Upper lobe of left lung (tissue), 6 donors: ENCODE measurements around the gene PPID. TPM values are rescaled to one million over a fixed set of nuclear protein-coding genes. Genes with fewer than 3 reads are reported as not detected.
"Not testable (repeated sequence)": the region's sequence is repeated elsewhere in the genome, so short reads cannot be mapped to it uniquely, and the experiment has no call there.

Experiments
- ATAC-seq, 2 donors: fragments of 200-7000 bp; cut with Tn5 transposase; one replicate each; pipeline ENCODE4 v1.9.1; 2022; ENCODE audit warnings: mild to moderate bottlenecking in 2 of 2, moderate library complexity in 2 of 2; ENCODE audit not compliant: low FRiP score in 2 of 2
- DNase-seq, 2 donors: peaks; one replicate each; pipeline ENCODE4 v3.0.0-alpha.2; 2019 to 2020
- H3K27ac ChIP-seq, 4 donors: fragments of 200-600 bp; sonication (generic); one replicate each; pipeline ENCODE4 v1.5.1; 2016 to 2019
- H3K27me3 ChIP-seq, 4 donors: fragments of 200-600 bp; sonication (generic); one replicate each; pipeline ENCODE4 v1.5.1; 2017 to 2019
- H3K36me3 ChIP-seq, 4 donors: fragments of 200-600 bp; sonication (generic); one replicate each; pipeline ENCODE4 v1.5.1; 2016 to 2019
- H3K4me1 ChIP-seq, 4 donors: fragments of 200-600 bp; sonication (generic); one replicate each; pipeline ENCODE4 v1.5.1; 2018 to 2019
- H3K4me3 ChIP-seq, 4 donors: fragments of 200-600 bp; sonication (generic); one replicate each; pipeline ENCODE4 v1.5.1; 2017 to 2019; ENCODE audit warnings: mild to moderate bottlenecking in 2 of 4, moderate library complexity in 1 of 4
- H3K9me3 ChIP-seq, 4 donors: fragments of 200-600 bp; sonication (generic); one replicate each; pipeline ENCODE4 v1.5.1; 2018 to 2019
- EP300 ChIP-seq, 4 donors: sonication (generic); formaldehyde crosslinking; IDR thresholded peaks; one replicate each; pipeline ENCODE4 v1.5.1; 2017; ENCODE audit warnings: antibody characterized with exemption in 4 of 4, control low read depth in 2 of 4
- POLR2A ChIP-seq, 4 donors: fragments of 450-650 bp; IDR thresholded peaks; one replicate each; pipeline ENCODE4 v1.5.1; 2016 to 2017; ENCODE audit warnings: antibody characterized with exemption in 4 of 4, mild to moderate bottlenecking in 2 of 4
- POLR2AphosphoS5 ChIP-seq, 2 donors: sonication (generic); formaldehyde crosslinking; IDR thresholded peaks; one replicate each; pipeline ENCODE4 v1.5.1; 2017; ENCODE audit warnings: antibody characterized with exemption in 2 of 2
- WGBS, 2 donors: methylation state at CpG; one replicate each; pipeline ENCODE4 v1.1.5; 2017 to 2018; 5-methylcytosine and 5-hydroxymethylcytosine counted together
- total RNA-seq, 6 donors: library from RNA; depleted of rRNA in 4 of 6; stranded (reverse); fragments of >200 nt in 4 of 6; gene quantifications; one replicate each; pipeline versions ENCODE4 v1.1.0 to v1.2.1, GENCODE V29; 2016 to 2021
- TF ChIP-seq, protein P1 (sequence below), 6 experiments: fragments of 450-650 bp in 4 of 6; fragments of 200-600 bp in 2 of 6; sonication (generic) in 2 of 6; IDR thresholded peaks; one replicate each; pipeline ENCODE4 v1.5.1; 2016 to 2019; ENCODE audit warnings: antibody characterized with exemption in 6 of 6
- donor health status: DM: no; HTN: no; CAD: no; lungs with moderate emphysema.
- donor health status: DM: no; HTN: yes; CAD: no; lungs with severe emphysema.

Gene PPID
- total RNA-seq, 6 donors from 2014 or later: 5.0 to 33.5 (median 16.6) TPM

DNA sequence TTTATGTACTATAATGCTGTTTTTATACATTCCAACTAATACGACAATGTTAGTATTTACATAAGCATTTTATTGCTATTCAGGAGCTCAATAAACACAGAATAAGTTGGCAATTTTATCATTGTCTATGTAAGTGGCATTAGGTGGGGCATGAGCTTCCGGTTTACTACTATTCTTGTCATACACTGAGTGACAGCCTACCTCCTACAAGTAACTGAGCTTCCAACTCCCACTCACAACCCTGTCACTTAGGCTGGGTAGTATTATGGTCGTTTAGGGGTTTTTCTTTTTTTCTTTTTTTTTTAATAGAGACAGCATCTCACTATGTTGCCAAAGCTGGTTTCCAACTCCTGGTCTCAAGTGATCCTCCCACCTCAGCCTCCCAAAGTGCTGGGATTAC is 7.4 kb downstream of the PPID start:
- peaks cover 10 to 96% (median 60%) of the 10 kb centered on the region in 4 donors for H3K36me3 ChIP-seq
- WGBS, 2 donors: 68 to 83% methylated on average over 3 of the region's 3 CpGs
- TF ChIP-seq EP300 (IDR thresholded peaks at IDR 0.05) (no peak), POLR2AphosphoS5 (IDR thresholded peaks at IDR 0.05) (no peak)
- TF ChIP-seq, protein P1, sequence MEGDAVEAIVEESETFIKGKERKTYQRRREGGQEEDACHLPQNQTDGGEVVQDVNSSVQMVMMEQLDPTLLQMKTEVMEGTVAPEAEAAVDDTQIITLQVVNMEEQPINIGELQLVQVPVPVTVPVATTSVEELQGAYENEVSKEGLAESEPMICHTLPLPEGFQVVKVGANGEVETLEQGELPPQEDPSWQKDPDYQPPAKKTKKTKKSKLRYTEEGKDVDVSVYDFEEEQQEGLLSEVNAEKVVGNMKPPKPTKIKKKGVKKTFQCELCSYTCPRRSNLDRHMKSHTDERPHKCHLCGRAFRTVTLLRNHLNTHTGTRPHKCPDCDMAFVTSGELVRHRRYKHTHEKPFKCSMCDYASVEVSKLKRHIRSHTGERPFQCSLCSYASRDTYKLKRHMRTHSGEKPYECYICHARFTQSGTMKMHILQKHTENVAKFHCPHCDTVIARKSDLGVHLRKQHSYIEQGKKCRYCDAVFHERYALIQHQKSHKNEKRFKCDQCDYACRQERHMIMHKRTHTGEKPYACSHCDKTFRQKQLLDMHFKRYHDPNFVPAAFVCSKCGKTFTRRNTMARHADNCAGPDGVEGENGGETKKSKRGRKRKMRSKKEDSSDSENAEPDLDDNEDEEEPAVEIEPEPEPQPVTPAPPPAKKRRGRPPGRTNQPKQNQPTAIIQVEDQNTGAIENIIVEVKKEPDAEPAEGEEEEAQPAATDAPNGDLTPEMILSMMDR (IDR thresholded peaks at IDR 0.05): no peak
- no peak for ATAC-seq
- H3K4me3 ChIP-seq: no peak overlapping the region
- no peak overlapping the region for H3K27ac ChIP-seq
- DNase-seq: no peak
- no peaks in the 10 kb centered on the region for H3K27me3 ChIP-seq
- H3K9me3 ChIP-seq: no peaks in the 10 kb centered on the region
- H3K4me1 ChIP-seq: no peaks in the 10 kb centered on the region

DNA sequence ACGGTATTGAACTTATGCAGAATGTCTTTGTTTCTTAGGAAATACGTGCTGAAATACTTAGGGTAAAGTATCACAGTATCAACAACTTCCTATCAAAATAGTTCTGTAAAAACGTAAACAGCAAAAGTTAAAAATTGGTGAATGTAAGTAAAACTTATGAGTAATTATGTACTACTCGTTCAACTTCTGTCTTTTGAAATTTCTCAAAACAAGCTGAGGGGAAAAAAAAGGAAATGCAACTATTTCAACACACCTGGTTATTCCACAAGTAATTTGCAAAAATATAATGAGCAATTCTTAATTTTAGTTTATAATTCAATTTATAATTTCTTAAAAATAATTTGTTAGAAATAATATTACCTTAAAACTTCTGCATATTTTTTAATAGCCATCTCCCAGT is 8.3 kb downstream of the PPID start:
- TF ChIP-seq POLR2AphosphoS5 (IDR thresholded peaks at IDR 0.05) (no peak), EP300 (IDR thresholded peaks at IDR 0.05) (no peak), POLR2A (IDR thresholded peaks at IDR 0.05) (no peak)
- TF ChIP-seq, protein P1 (IDR thresholded peaks at IDR 0.05): no peak
- Histone ChIP-seq H3K36me3 (peaks cover 17 to 96% (median 65%) of the 10 kb centered on the region in 4 donors), H3K9me3 (no peaks in the 10 kb centered on the region), H3K4me1 (no peaks in the 10 kb centered on the region), H3K27me3 (no peaks in the 10 kb centered on the region), H3K27ac (no peak overlapping the region), H3K4me3 (no peak overlapping the region)
- DNase-seq (no peak), ATAC-seq (no peak)
- 67 to 80% methylated on average over 4 of the region's 4 CpGs for WGBS, 2 donors

DNA sequence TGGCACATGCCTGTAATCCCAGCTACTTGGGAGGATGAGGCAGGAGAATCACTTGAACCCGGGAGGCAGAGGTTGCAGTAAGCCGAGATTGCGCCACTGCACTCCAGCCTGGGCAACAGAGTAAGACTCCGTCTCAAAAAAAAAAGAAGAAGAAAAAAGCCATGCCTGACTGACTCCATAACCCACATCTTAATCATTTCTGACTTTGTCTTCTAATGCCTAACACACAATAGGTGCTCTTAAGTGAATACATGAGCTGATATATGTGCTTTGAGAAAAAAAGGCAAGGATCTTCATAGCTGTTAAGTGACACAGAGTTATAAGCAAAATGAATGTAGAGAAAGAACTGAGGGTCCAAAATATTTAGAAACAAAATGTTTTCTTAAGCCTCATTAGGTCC is 10.6 kb downstream of the PPID start:
- WGBS, 2 donors: 82 to 94% methylated on average over 4 of the region's 4 CpGs
- not testable (repeated sequence) for H3K4me3 ChIP-seq, DNase-seq, ATAC-seq, H3K9me3 ChIP-seq, H3K27me3 ChIP-seq, H3K4me1 ChIP-seq, H3K27ac ChIP-seq
- H3K36me3 ChIP-seq: peaks cover 24 to 98% (median 76%) of the 10 kb centered on the region in 4 donors

DNA sequence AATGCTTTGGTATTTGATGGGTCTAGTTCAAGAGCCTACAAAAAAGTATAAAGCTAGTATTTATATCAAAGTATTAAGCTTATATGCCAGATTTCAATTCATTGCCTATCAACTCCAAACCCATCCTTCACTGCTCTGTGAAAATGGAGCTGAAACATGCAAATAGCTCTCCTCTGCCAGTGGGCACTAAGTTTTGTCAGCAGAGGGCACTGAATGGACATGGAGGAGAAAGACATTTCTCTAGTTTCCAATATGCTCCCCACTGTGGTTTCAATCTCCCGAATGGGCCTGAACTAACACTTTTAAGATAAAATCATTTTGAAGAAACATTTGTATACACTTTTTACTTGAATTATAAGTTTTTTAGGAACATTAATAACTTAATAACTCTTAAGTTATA is 12.4 kb downstream of the PPID start:
- no peaks in the 10 kb centered on the region for H3K9me3 ChIP-seq
- no peak for TF ChIP-seq POLR2AphosphoS5 (IDR thresholded peaks at IDR 0.05)
- no peak for TF ChIP-seq POLR2A (IDR thresholded peaks at IDR 0.05)
- TF ChIP-seq EP300 (IDR thresholded peaks at IDR 0.05): no peak
- TF ChIP-seq, protein P1 (IDR thresholded peaks at IDR 0.05): no peak
- H3K4me3 ChIP-seq: no peak overlapping the region
- H3K4me1 ChIP-seq: no peaks in the 10 kb centered on the region
- H3K27me3 ChIP-seq: no peaks in the 10 kb centered on the region
- DNase-seq (no peak), ATAC-seq (no peak)
- WGBS, 2 donors: 69 to 77% methylated on average over 1 of the region's 1 CpG
- H3K27ac ChIP-seq: no peak overlapping the region
- peaks cover 24 to 98% (median 69%) of the 10 kb centered on the region in 4 donors for H3K36me3 ChIP-seq

DNA sequence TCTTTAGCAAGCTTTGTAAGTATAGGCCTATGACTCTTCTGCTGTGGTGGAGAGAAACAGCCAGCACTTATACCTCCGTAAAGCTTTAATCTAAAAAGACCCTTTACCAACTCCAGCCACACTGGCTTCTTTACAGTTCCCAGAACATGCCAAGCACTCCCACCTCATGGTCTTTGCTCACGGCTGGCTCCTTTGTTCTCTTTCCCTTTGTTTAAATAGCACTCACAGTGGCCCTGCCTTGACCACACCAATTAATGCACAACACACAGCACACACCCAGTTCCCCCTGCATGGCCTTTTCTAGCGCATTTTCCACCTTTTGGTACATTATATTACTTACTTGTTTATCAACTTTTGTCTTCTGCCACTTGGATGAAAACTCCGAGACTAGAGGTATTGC is 18.9 kb downstream of the PPID start:
- TF ChIP-seq, protein P1 (IDR thresholded peaks at IDR 0.05): no peak
- TF ChIP-seq POLR2A (IDR thresholded peaks at IDR 0.05) (no peak), EP300 (IDR thresholded peaks at IDR 0.05) (no peak), POLR2AphosphoS5 (IDR thresholded peaks at IDR 0.05) (no peak)
- Histone ChIP-seq H3K4me3 (no peak overlapping the region), H3K27ac (no peak overlapping the region), H3K27me3 (no peaks in the 10 kb centered on the region), H3K4me1 (no peaks in the 10 kb centered on the region), H3K9me3 (no peaks in the 10 kb centered on the region), H3K36me3 (peaks cover 3 to 61% (median 24%) of the 10 kb centered on the region in 4 donors)
- WGBS, 2 donors: 87 to 93% methylated on average over 4 of the region's 4 CpGs
- no peak for DNase-seq
- no peak for ATAC-seq
